Medulla oblongata (tissue), 1 donor: ENCODE data around the gene BMF.
"Not testable (repeated sequence)": the region's sequence is repeated elsewhere in the genome, so short reads cannot be mapped to it uniquely, and the experiment has no call there.

Experiments
- DNase-seq: peaks from one replicate; pipeline ENCODE4 v3.0.0-alpha.2; 2015; ENCODE audit errors: extremely low spot score

The BMF gene

GRCh38 chr15:40128766-40129660 is 20.3 kb upstream of the BMF start:
- DNase-seq: no peak

- no peak for DNase-seq
Observed at GRCh38 chr15:40125950-40126349, 17.3 kb upstream of the BMF start.

- DNase-seq: not testable (repeated sequence)
Observed at GRCh38 chr15:40124807-40125285, 16.2 kb upstream of the BMF start.

GRCh38 chr15:40124333-40124732 is 15.7 kb upstream of the BMF start:
- not testable (repeated sequence) for DNase-seq

GRCh38 chr15:40123863-40124262 is 15.2 kb upstream of the BMF start:
- DNase-seq: not testable (repeated sequence)

- DNase-seq: not testable (repeated sequence)
Observed at GRCh38 chr15:40122989-40123388, 14.3 kb upstream of the BMF start.

- DNase-seq: peak; percentile 78
Observed at GRCh38 chr15:40121911-40122638, 13.4 kb upstream of the BMF start.

GRCh38 chr15:40118473-40118872 is 9.8 kb upstream of the BMF start:
- DNase-seq: no peak

- peak; percentile 74 for DNase-seq
Observed at GRCh38 chr15:40115670-40116093, 7.0 kb upstream of the BMF start.

GRCh38 chr15:40115106-40115505 is 6.4 kb upstream of the BMF start:
- not testable (repeated sequence) for DNase-seq

GRCh38 chr15:40114218-40114617 is 5.5 kb upstream of the BMF start:
- no peak for DNase-seq

GRCh38 chr15:40112789-40113188 is 4.1 kb upstream of the BMF start:
- DNase-seq: no peak

GRCh38 chr15:40111888-40112287 is 3.2 kb upstream of the BMF start:
- DNase-seq: no peak

- no peak for DNase-seq
Observed at GRCh38 chr15:40110866-40111550, 2.3 kb upstream of the BMF start.

- DNase-seq: peak; percentile 54
Observed at GRCh38 chr15:40108061-40108854, 421 bp downstream of the BMF start.

- DNase-seq: peak; percentile 77
Observed at GRCh38 chr15:40106203-40107161, 2.2 kb downstream of the BMF start.

GRCh38 chr15:40105517-40106202 is 3.0 kb downstream of the BMF start:
- no peak for DNase-seq

GRCh38 chr15:40104865-40105516 is 3.7 kb downstream of the BMF start:
- DNase-seq: peak; percentile 93

- DNase-seq: peak; percentile 27
Observed at GRCh38 chr15:40104296-40104864, 4.3 kb downstream of the BMF start.
